T-helper 1 cell (primary cell): ENCODE data around the gene CRYBG3.

Source experiments
- DNase-seq, 5 donors: peaks; one replicate each; pipeline ENCODE4 v3.0.0-alpha.2; 2012 to 2020

The CRYBG3 gene

DNA sequence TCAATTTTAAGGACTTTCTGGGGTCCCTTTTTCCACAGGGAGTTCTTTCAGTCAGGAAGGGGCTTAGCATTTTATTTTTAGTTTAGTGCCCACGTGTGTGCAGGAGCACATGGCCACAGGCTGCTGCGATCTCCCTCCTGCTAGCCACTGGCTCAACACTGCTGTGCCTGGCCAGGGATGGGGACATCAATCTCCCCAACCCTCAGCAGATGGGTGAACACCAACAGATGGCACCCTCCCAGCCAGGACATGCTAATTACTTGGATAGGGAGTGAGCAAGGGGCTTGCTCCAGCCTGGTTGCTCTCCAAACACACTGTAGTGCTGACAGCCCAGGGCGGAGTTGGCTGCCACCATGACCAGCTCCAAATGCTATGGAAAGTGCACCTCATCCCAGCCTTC is 157.8 kb downstream of the CRYBG3 start:
- DNase-seq = no peak

DNA sequence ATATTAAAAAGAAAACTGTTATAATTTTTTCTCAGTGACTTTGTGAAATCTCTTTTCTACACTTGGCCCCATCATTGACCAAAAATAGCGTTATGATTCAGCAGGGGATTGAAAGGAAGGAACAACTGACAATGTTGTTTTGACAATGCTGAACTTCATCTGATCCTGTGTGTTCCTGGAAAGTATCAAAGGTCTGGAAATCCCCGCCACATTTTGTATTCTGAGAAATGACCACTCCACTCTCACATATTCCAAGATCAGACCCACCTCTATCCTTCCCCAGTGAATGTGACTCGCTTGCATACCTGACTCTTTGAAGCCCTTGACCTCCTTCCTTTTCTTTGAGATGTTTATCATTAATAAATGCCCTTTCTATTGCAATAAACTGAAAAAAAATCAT is 160.1 kb downstream of the CRYBG3 start:
- DNase-seq = peak in 1 of 5 donors; percentile 84

- DNase-seq = no peak
These were observed 162.2 kb downstream of the CRYBG3 start for GRCh38 chr3:97983933-97984491.

GRCh38 chr3:97987306-97987705 is 165.5 kb downstream of the CRYBG3 start:
- DNase-seq = no peak

- no peak for DNase-seq
These were observed 167.2 kb downstream of the CRYBG3 start for GRCh38 chr3:97988784-97989568.

DNA sequence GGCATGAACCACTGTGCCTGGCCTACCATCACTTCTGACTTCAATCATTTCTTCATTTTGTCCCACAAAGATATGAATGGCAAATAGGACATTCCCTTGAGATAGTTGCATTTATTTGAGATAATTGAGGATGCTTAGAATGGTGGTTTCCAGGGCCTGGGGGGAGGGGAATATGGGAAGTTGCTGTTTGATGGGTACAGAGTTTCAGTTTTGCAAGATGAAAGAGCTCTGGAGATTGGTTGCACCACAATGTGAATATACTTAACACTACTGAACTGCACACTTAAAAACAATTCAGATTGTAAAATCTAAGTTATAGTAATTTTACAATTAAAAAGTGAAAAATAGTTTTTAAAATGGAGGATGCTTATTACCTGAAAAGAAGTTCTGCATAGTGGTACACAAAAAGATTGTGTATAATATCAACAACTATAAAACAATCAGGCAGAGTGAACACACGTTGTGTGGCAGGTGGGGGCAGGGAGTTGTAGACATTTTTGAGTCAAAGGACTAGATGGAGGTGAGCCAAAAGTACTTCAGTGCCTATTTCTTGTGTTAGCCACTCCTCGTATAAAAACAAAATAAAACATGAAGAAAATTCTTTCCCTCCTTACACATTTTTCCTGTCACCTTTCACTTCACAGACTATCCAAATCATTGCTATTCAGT is 168.9 kb downstream of the CRYBG3 start:
- DNase-seq = peak in 1 of 5 donors; percentile 57

DNA sequence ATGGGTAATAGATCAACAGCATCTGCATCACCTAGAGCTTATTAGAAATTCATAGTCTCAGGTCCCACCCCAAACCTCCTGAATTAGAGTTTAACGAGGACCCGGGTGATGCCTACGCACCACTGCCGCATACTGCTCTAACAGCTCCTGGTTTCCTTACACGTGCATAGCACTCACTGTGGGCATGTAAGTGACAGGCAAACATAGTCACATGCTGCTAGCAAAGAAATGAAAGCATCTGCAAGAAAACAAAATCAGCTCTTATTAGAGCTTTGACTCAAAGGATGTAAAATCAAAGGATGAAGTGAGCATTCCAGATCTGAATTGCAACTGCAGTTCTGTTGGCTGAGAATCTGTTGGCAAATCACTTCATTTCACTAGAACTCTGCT is 169.5 kb downstream of the CRYBG3 start:
- DNase-seq = peak in 2 of 5 donors; percentile 17 to 77

- no peak for DNase-seq
These were observed 170.8 kb downstream of the CRYBG3 start for GRCh38 chr3:97992547-97993173.

GRCh38 chr3:97993526-97993925 is 171.7 kb downstream of the CRYBG3 start:
- no peak for DNase-seq

DNA sequence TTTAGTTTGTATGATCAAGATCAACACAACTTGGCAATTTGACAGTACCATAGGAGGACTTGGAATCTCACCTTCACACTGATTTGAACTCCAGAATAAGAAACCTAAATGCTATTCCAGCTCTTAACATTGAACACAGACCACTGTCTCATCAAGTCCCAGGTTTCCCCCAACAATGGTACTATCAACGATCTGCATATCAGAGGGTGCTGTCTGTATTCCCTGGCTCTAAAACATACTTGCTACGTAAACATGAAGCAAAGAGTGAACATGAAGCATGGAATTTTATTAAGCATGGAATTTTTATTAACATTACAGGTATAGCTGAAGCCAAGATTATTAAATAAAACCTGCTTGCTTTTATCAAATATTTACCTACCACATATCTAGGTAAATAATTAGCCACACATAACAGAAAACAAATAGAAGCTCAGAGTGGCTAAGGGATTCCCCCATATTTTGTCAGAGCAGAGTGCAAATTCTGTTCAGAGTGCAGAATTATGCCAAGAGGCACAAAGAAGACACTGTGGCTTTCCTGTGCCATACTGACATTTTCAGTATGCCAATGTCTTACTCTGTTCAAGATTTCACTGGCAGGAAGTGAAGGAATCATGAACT is 172.6 kb downstream of the CRYBG3 start:
- DNase-seq = no peak
